ENCODE measurements around the gene PROX1.

PROX1 gene

DNA sequence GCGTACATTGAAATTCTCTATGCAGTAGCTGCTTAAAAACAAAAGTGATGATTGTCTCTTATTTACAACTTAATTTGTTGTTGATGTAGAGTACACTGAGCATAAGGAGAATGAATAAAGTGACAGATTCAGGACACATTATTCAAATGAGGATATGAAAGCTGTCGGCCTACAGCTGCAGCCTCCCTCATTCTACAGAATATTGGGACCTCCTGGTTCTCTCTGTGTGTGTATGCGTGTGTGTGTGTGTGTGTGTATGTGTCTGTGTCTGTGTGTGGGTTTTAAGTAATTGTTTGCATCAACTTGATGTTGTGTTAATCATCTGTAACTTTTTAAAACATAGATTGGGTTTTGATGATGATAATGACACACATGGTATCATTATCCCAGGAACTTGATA lies 17.9 kb downstream of the PROX1 start:
- TF ChIP-seq NFIC (IDR thresholded peaks at IDR 0.05), result no peak
- TF ChIP-seq TEAD4 (IDR thresholded peaks at IDR 0.05), result no peak
- no peak for TF ChIP-seq YY1 (IDR thresholded peaks at IDR 0.05; ENCODE audit: low read depth)
- no peak for TF ChIP-seq EGR1 (IDR thresholded peaks at IDR 0.05)
- no peak for TF ChIP-seq RAD21 (IDR thresholded peaks at IDR 0.05; ENCODE audit: low read depth)
- TF ChIP-seq FOXM1 (IDR thresholded peaks at IDR 0.05; ENCODE audit: borderline replicate concordance, low read depth), result no peak
- TF ChIP-seq, protein P1, sequence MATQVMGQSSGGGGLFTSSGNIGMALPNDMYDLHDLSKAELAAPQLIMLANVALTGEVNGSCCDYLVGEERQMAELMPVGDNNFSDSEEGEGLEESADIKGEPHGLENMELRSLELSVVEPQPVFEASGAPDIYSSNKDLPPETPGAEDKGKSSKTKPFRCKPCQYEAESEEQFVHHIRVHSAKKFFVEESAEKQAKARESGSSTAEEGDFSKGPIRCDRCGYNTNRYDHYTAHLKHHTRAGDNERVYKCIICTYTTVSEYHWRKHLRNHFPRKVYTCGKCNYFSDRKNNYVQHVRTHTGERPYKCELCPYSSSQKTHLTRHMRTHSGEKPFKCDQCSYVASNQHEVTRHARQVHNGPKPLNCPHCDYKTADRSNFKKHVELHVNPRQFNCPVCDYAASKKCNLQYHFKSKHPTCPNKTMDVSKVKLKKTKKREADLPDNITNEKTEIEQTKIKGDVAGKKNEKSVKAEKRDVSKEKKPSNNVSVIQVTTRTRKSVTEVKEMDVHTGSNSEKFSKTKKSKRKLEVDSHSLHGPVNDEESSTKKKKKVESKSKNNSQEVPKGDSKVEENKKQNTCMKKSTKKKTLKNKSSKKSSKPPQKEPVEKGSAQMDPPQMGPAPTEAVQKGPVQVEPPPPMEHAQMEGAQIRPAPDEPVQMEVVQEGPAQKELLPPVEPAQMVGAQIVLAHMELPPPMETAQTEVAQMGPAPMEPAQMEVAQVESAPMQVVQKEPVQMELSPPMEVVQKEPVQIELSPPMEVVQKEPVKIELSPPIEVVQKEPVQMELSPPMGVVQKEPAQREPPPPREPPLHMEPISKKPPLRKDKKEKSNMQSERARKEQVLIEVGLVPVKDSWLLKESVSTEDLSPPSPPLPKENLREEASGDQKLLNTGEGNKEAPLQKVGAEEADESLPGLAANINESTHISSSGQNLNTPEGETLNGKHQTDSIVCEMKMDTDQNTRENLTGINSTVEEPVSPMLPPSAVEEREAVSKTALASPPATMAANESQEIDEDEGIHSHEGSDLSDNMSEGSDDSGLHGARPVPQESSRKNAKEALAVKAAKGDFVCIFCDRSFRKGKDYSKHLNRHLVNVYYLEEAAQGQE (IDR thresholded peaks at IDR 0.05; ENCODE audit: low read depth), result no peak
- TF ChIP-seq TCF12 (IDR thresholded peaks at IDR 0.05; ENCODE audit: low read depth), result no peak
- TF ChIP-seq, protein P2, sequence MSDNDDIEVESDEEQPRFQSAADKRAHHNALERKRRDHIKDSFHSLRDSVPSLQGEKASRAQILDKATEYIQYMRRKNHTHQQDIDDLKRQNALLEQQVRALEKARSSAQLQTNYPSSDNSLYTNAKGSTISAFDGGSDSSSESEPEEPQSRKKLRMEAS (IDR thresholded peaks at IDR 0.05), result no peak
- TF ChIP-seq, protein P3, sequence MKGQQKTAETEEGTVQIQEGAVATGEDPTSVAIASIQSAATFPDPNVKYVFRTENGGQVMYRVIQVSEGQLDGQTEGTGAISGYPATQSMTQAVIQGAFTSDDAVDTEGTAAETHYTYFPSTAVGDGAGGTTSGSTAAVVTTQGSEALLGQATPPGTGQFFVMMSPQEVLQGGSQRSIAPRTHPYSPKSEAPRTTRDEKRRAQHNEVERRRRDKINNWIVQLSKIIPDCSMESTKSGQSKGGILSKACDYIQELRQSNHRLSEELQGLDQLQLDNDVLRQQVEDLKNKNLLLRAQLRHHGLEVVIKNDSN (IDR thresholded peaks at IDR 0.05), result no peak
- TF ChIP-seq CEBPB (IDR thresholded peaks at IDR 0.05), result no peak
- no peak for TF ChIP-seq EP300 (IDR thresholded peaks at IDR 0.05; ENCODE audit: borderline replicate concordance)
- TF ChIP-seq TAF1 (IDR thresholded peaks at IDR 0.05; ENCODE audit: low read depth), result no peak
- no peak for TF ChIP-seq ZBTB7A (IDR thresholded peaks at IDR 0.05; ENCODE audit: low read depth)
- no peak for TF ChIP-seq CREB1 (IDR thresholded peaks at IDR 0.05; ENCODE audit: low read depth)

DNA sequence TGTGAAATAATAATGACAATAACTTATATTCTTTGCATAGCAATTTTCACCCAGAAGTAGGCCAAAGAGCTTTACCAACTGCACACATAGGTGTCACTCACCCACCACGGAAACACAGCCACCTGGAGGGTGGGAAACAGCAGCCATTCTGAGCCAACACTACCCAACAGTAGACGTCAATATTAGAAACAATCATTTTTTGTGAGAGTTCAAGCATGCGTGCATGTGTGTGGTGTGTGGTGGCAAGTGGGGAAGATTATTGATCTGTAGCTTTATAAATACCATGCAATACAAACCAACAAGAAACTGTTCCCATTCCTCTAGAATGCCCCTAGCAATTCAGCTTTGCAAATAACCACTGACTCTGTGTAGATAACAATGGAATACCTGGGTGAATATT lies 19.1 kb downstream of the PROX1 start:
- no peak for TF ChIP-seq YY1 (IDR thresholded peaks at IDR 0.05; ENCODE audit: low read depth)
- TF ChIP-seq, protein P1 (IDR thresholded peaks at IDR 0.05; ENCODE audit: low read depth), result no peak
- TF ChIP-seq TEAD4 (IDR thresholded peaks at IDR 0.05), result no peak
- TF ChIP-seq EGR1 (IDR thresholded peaks at IDR 0.05), result no peak
- TF ChIP-seq, protein P2 (IDR thresholded peaks at IDR 0.05), result no peak
- TF ChIP-seq NFIC (IDR thresholded peaks at IDR 0.05), result no peak
- no peak for TF ChIP-seq CEBPB (IDR thresholded peaks at IDR 0.05)
- TF ChIP-seq, protein P3 (IDR thresholded peaks at IDR 0.05), result no peak
- TF ChIP-seq TAF1 (IDR thresholded peaks at IDR 0.05; ENCODE audit: low read depth), result no peak
- TF ChIP-seq FOXM1 (IDR thresholded peaks at IDR 0.05; ENCODE audit: borderline replicate concordance, low read depth), result no peak
- no peak for TF ChIP-seq TCF12 (IDR thresholded peaks at IDR 0.05; ENCODE audit: low read depth)
- no peak for TF ChIP-seq RAD21 (IDR thresholded peaks at IDR 0.05; ENCODE audit: low read depth)

DNA sequence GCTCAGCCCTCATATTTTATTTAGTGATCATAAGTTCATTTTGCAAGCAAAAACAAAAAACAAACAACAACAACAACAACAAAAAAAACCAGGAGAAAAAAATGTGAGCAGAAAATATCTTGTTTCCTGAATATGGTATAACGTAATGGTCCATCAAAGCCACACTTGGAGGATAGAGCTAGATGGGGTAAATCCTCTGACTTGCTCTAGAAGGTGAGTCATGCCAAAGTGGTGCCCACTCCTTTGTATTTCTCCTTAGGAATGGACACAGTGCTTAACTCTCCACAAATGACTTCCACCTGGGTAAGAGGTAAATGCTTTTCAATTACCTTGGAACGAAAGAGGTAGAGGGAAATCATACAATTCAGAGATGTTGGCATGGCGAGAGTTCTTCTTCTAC lies 20.6 kb downstream of the PROX1 start:
- TF ChIP-seq TAF1 (IDR thresholded peaks at IDR 0.05; ENCODE audit: low read depth) (no peak), TEAD4 (IDR thresholded peaks at IDR 0.05) (no peak), ZBTB7A (IDR thresholded peaks at IDR 0.05; ENCODE audit: low read depth) (no peak), YY1 (IDR thresholded peaks at IDR 0.05; ENCODE audit: low read depth) (no peak), FOXM1 (IDR thresholded peaks at IDR 0.05; ENCODE audit: borderline replicate concordance, low read depth) (no peak), CREB1 (IDR thresholded peaks at IDR 0.05; ENCODE audit: low read depth) (no peak), CEBPB (IDR thresholded peaks at IDR 0.05) (no peak), EP300 (IDR thresholded peaks at IDR 0.05; ENCODE audit: borderline replicate concordance) (no peak), RAD21 (IDR thresholded peaks at IDR 0.05; ENCODE audit: low read depth) (no peak), EGR1 (IDR thresholded peaks at IDR 0.05) (no peak), TCF12 (IDR thresholded peaks at IDR 0.05; ENCODE audit: low read depth) (no peak), NFIC (IDR thresholded peaks at IDR 0.05) (no peak)
- TF ChIP-seq, protein P1 (IDR thresholded peaks at IDR 0.05; ENCODE audit: low read depth), result no peak
- TF ChIP-seq, protein P2 (IDR thresholded peaks at IDR 0.05), result no peak
- TF ChIP-seq, protein P3 (IDR thresholded peaks at IDR 0.05), result no peak
